Heart left ventricle (tissue), 13 donors: ENCODE data around the gene NPR2.

ENCODE experiments used
- POLR2A ChIP-seq, 2 donors: fragments of 450-650 bp; IDR thresholded peaks; one replicate each; pipeline ENCODE4 v1.6.1; 2017; ENCODE audit warnings: antibody characterized with exemption in 2 of 2, mild to moderate bottlenecking in 2 of 2, moderate library complexity in 2 of 2
- TF ChIP-seq, protein P1 (sequence below), 12 donors: fragments of 200-600 bp; sonication (generic) in 4 of 12; IDR thresholded peaks; one replicate each; pipeline versions ENCODE4 v1.5.0 to v1.8.0; 2018 to 2022; ENCODE audit warnings: antibody characterized with exemption in 12 of 12, mild to moderate bottlenecking in 5 of 12
- donor health status: ischemic (EF 13 %, LVEDD 7.1; RV severe dilation, severe dysfunction).
- donor health status: DM: no; HTN: yes; CAD: no.
- donor health status: DM: no; HTN: no; CAD: no.
- donor health status: ischemic (EF 25% LVEDD 6.9; RV normal size, moderate dysfunction).
- donor health status: ischemic (EF 25% LVEDD 5.7; RV mildly dilated, moderate dysfunction).
- donor health status: ischemic (EF 35%, LVEDD 5.7; RV mildly dilated, moderate dysfunction).
- donor health status: nonischemic (EF 11% LVEDD 7.7; RV severe dilation, severe dysfunction).
- donor health status: DM: yes; HTN: yes; CAD: no.
- donor health status: PGD.
- donor health status: ischemic (EF 29% LVEDD 5.4; RV normal size, mild dysfunction).
- donor health status: nonischemic (EF 23%, LVEDD 6.1; RV moderate dilation, normal function).

DNA sequence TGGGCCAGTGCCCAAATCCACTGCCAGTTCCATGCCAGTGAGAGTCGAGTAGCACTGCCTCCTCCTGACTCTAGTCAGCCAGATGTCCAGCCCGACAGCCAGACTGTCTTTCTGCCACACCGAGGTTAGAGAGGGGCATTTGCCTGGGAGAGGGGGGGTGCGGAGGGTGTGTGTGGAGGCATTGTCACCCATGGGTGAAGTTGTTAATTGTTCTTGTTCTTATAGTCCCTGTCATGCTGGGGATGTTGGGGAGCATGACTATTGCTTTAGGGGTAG lies 41.2 kb upstream of the NPR2 start:
- TF ChIP-seq, protein P1, sequence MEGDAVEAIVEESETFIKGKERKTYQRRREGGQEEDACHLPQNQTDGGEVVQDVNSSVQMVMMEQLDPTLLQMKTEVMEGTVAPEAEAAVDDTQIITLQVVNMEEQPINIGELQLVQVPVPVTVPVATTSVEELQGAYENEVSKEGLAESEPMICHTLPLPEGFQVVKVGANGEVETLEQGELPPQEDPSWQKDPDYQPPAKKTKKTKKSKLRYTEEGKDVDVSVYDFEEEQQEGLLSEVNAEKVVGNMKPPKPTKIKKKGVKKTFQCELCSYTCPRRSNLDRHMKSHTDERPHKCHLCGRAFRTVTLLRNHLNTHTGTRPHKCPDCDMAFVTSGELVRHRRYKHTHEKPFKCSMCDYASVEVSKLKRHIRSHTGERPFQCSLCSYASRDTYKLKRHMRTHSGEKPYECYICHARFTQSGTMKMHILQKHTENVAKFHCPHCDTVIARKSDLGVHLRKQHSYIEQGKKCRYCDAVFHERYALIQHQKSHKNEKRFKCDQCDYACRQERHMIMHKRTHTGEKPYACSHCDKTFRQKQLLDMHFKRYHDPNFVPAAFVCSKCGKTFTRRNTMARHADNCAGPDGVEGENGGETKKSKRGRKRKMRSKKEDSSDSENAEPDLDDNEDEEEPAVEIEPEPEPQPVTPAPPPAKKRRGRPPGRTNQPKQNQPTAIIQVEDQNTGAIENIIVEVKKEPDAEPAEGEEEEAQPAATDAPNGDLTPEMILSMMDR (IDR thresholded peaks at IDR 0.05): no peak
- TF ChIP-seq POLR2A (IDR thresholded peaks at IDR 0.05): no peak
